GM18502 (cell line): Measurements from ENCODE around the gene SLC35F5.
A peak's percentile ranks its signal among the peaks of the same experiment; 100 is the strongest.
"Not testable (repeated sequence)": the region's sequence is repeated elsewhere in the genome, so short reads cannot be mapped to it uniquely, and the experiment has no call there.

Experiments used
- ATAC-seq: cut with Tn5 transposase; IDR thresholded peaks from one replicate; pipeline ENCODE4 v1.9.1; 2021; ENCODE audit warnings: mild to moderate bottlenecking; ENCODE audit not compliant: unreplicated experiment, poor library complexity

The SLC35F5 gene

GRCh38 chr2:113757138-113757657 is 756 bp upstream of the SLC35F5 start:
- ATAC-seq: no peak

- peak; percentile 49 for ATAC-seq
Measured at GRCh38 chr2:113755835-113756354, 547 bp downstream of the SLC35F5 start.

GRCh38 chr2:113755035-113755834 is 1.2 kb downstream of the SLC35F5 start:
- ATAC-seq: no peak

DNA sequence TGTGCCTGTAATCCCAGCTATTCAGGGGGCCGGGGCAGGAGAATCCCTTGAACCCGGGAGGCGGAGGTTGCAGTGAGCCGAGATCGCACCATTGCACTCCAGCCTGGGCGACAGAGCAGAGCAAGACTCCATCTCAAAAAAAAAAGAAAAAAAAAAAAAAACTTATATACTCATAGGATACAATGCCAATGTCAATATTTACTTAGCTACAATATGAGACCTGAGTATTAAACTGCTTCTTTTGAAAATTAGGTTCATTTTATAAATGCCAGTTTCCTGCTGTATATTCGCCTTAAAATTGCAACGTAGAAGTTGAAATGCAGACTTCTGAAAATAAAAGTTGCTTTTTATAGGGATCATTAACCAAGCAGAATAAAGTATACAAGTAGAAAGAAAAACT is 2.3 kb downstream of the SLC35F5 start:
- no peak for ATAC-seq

GRCh38 chr2:113750385-113750784 is 6.1 kb downstream of the SLC35F5 start:
- ATAC-seq: no peak

GRCh38 chr2:113741091-113741490 is 15.4 kb downstream of the SLC35F5 start:
- ATAC-seq: no peak

GRCh38 chr2:113739849-113740248 is 16.6 kb downstream of the SLC35F5 start:
- no peak for ATAC-seq

GRCh38 chr2:113734185-113734584 is 22.3 kb downstream of the SLC35F5 start:
- peak; percentile 91 for ATAC-seq

DNA sequence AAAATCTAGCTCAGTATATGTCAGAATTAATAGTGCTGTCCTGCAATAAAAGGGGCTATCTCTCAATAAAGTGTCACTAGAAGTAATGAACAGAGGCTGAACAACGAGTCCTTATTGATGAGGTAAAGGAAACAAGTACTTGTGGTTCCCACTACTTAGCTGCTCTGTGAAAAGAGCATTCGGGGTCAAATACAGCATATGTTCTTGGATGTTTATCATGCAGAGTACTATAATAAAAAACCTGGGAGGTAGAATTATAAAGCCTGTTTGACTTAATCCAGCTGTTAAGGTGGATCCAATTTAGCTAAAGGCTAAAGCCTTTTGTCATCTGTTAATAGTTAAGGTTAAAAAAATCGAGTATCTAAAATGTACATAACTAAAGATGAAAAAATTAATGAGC is 32.4 kb downstream of the SLC35F5 start:
- no peak for ATAC-seq

- ATAC-seq: no peak
Measured at GRCh38 chr2:113723411-113723810, 33.0 kb downstream of the SLC35F5 start.

GRCh38 chr2:113720167-113720566 is 36.3 kb downstream of the SLC35F5 start:
- ATAC-seq: no peak

GRCh38 chr2:113716291-113716690 is 40.2 kb downstream of the SLC35F5 start:
- no peak for ATAC-seq

- ATAC-seq: no peak
Measured at GRCh38 chr2:113712941-113713340, 43.5 kb downstream of the SLC35F5 start.

- no peak for ATAC-seq
Measured at GRCh38 chr2:113711851-113712250, 44.6 kb downstream of the SLC35F5 start.

DNA sequence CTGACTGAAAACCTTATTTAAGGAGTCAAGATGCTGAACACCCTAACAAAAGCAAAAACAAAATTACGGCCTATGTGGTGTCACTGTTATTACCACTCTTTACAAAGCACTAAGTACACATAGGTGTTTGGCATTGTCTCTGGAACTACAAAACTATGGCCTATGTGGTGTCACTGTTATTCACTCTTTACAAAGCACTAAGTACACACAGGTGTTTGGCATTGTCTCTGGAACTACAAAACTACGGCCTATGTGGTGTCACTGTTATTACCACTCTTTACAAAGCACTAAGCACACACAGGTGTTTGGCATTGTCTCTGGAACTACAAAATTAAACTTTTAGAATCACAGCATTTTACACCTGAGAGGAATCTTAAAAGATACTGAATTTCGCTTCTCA is 47.4 kb downstream of the SLC35F5 start:
- no peak for ATAC-seq

DNA sequence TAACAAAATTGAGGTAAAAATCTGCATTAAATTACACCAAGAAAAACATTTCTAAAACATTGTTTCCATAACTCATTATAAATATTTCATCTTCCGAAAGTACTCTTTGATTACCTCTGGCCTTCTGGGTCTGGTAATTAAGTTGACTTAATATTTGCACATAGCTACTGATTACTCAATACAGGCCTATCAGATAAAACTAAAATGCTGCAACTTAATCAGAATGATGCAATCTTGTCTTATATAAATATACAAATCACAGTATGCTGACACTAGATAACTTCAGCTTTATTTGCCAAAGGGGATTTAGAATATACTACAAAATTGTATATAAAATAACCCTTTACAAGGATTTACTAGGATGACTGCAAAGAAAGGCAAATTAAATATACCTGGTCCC is 49.3 kb downstream of the SLC35F5 start:
- ATAC-seq: no peak

DNA sequence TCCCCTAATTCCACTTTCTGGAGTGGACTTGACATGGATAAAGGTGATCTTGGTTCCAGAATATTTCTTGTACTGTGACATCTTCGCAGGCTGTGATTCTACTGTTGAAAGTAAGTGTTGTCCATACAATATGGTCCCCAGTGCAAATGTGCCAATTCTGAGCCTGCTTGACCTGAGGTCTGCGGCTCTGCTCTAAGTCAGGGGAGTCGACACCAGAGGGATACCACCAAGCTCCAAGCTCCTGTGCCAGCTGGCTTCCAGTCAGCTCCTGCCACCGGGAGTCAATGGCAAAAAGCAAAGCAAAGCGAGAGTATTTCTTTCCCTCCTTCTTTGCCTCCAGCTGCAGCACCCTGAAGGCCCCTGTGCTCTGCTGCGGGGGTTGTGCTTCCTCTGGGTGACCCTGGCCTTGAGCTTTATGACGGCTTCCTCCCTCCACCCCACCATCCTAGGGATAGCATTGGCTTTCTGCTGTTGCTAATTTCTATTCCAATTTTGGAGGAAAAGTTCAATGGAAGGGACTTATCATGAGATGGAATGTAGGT is 50.4 kb downstream of the SLC35F5 start:
- no peak for ATAC-seq

- not testable (repeated sequence) for ATAC-seq
Measured at GRCh38 chr2:113704300-113704993, 52.0 kb downstream of the SLC35F5 start.

GRCh38 chr2:113703386-113704299 is 52.8 kb downstream of the SLC35F5 start:
- no peak for ATAC-seq
